Measurements from ENCODE around the gene RAB4A.

The RAB4A gene, protein sequence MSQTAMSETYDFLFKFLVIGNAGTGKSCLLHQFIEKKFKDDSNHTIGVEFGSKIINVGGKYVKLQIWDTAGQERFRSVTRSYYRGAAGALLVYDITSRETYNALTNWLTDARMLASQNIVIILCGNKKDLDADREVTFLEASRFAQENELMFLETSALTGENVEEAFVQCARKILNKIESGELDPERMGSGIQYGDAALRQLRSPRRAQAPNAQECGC

DNA sequence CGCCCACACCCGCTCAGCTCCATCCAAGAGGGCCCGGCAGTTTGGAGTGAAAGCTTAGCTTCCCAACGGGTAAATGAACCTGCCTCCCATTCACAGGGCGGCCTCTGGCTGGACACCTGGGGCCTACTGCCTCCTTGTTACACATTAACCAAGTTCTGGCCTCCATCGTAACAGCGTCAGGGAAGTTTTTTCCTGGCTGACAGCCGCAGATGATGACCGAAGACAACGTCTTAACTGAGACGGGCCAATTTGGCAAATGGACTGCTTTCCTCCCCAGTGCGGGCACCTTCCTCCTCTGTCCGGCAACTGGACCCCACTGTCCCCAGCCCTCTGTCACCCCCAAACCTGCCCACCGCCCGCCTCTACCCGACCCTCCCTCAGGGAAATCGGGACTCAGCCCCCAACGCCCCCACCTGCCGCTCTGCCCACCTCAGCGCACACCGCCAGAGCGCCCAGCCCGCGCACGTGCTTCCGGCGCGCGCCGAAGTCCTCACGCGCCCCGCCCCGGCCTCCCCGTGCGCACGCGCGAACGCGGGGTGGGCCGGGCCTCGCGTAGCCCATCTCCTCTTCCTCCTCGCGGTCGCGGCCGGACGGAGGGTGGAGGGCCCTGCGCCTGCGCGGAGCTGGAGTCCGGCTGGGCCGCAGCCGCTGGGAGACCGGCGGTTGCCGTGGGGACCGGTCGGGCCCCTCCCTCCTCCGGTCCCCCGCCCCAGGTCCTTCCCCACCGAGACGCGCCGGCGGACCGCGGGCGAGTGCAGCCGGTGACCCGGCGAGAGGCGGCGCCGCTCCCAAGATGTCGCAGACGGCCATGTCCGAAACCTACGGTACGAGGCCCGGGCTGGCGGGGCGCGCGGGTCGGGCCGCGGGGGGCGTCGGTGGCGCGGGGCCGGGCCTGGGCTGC lies at the start of gene RAB4A:
Gene RAB4A, plus strand, starts transcription at position 565 of the 901 bp plus-strand sequence. Its CDS starts 229 bp downstream, at position 794.
- DNase-seq: peak; percentile 86

DNA sequence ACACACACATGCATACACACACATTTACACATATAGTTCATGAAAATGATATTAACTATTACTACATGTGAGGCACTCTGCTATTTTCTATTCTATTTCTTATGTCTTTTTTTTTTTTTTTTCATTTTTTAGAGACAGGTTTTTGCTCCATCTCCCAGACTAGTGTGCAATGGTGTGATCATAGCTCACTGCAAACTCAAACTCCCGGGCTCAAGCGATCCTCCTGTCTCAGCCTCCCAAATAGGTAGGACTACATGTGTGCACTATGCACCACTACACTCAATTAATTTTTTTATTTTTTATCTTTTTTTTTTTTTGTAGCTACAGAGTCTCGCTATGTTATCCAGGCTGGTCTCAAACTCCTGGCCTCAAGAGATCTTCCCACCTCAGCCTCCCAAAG lies 48.8 kb upstream of the RAB4A start:
- no peak for DNase-seq

GRCh38 chr1:229223498-229223897 lies 47.4 kb upstream of the RAB4A start:
- DNase-seq: no peak

- no peak for DNase-seq
Observed at GRCh38 chr1:229224308-229224707, 46.6 kb upstream of the RAB4A start.

GRCh38 chr1:229225331-229225782 lies 45.6 kb upstream of the RAB4A start:
- DNase-seq: no peak

DNA sequence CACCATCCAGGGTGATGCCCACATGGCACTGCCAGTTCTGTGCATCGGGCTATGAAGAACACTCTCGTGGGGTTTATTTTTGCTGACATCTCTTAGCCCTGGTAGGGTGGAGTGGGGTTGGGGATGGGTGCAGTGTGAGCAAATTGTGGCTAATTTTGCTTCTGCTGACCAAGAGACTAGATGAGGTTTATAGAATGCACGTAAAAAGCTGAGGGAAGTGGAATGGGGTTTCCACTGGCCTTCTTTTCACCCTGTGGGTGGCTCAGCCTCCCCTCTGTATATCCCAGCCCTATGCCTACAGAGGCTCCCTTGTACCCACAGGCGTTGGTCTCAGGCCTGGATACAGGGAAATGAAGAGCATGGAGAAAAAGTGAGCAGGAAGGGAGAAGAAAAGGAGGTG lies 44.1 kb upstream of the RAB4A start:
- no peak for DNase-seq

GRCh38 chr1:229227298-229227919 lies 43.5 kb upstream of the RAB4A start:
- DNase-seq: peak; percentile 77

DNA sequence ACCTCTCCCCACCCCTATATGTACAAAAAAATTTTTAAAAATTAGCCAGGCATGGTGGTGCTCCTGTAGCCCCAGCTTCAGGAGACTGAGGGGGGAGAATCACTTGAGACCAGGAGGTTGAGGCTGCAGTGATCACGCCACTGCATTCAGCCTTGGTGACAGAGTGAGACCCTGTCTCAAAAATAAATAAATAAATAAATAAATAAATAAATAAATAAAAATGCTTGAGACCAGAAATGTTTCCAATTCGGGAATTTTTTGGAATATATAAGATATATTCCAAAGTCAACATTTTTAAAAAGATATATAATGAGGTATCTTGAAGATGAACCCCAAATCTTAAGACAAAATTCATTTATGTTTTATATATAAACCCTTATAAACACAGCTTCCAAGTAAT lies 42.4 kb upstream of the RAB4A start:
- DNase-seq: no peak

DNA sequence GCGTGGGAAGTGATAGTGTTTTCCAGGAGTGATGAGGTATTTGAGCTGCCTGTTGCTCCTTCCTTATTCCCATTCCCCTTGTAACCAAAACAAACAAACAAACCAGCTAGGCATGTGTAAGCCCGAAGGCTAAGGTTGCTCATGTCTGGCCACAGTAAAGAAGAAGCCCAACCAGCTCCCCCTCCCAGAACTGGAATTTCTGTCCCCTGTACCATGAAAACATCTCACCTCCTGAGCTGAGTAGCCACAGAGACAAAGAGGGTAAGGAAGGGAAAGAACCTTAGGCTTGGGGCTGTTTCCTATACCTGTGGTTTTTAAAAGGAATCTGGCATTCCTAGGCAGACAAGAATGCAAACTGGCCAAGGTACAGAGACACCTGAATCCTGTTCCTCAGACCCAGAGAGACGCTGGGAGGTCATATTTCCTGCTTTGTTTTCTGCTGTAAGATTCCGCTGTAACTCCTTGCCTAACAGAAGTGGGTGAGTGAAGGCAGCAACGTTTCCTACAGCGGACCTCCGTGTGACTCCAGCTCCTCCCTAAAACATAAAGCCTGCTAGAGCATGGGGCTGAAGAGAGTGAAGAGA lies 41.7 kb upstream of the RAB4A start:
- DNase-seq: no peak

- DNase-seq: no peak
Observed at GRCh38 chr1:229229721-229230139, 41.2 kb upstream of the RAB4A start.

GRCh38 chr1:229230140-229230892 lies 40.6 kb upstream of the RAB4A start:
- no peak for DNase-seq

DNA sequence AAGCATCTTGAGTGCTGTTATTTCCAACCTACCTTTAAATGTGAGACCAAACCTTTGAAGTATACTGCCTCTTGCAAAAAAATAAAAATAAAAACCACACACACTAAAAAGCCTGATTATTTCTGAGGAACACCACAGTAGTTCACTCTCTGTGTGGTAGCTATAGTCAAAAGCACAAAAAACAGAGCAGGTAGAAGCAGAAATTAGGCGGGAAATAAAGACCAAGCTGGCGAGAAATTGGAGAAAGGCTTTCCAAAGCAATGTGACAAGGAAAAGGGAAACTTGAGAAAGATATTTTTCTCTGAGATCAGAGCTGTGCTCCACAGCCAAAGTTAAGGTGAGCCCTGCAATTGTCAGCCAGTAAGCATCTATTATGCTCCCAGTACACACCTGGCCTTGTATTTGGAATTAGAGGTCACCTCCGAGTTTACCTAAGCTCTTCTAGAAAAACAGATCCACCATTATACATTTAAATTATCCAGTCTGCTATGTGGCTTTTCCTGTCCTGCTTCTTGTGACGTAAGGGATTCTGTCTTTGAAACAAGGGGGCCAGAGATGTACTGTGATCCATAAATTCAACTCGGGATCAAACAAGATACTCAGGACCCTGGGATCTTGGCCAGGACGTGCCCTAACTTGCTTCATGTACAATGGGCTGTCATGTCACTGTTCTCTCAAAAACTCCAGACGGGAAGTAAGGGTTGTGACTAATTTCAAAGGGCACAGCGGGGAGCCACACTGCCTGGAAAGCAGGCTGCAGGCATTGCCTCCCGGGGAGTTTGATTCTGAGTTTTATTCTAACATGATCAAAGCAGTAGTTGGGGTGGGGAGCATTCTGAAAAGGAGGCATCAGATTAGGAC lies 39.8 kb upstream of the RAB4A start:
- no peak for DNase-seq

DNA sequence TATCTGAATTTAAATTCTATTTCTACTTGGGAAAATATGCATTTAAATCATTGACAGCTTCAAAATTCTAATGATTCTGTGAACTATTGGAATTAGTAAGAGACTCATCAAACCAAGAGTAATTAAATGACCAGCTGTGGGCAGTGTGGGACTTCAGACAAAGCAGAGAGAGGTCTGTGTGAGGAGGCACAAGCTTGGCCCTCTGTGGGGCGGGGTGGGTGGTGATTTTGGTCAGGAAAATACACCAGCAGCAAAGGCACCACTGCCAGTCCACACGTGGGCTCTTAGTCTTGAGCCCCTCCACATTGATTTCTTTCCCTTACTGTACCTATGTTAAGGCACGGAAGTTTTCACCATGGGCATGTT lies 39.2 kb upstream of the RAB4A start:
- no peak for DNase-seq

GRCh38 chr1:229234870-229235472 lies 35.9 kb upstream of the RAB4A start:
- no peak for DNase-seq

GRCh38 chr1:229237320-229237719 lies 33.6 kb upstream of the RAB4A start:
- DNase-seq: no peak

GRCh38 chr1:229238231-229238630 lies 32.7 kb upstream of the RAB4A start:
- no peak for DNase-seq

- DNase-seq: no peak
Observed at GRCh38 chr1:229238674-229239415, 32.1 kb upstream of the RAB4A start.

GRCh38 chr1:229240532-229240931 lies 30.4 kb upstream of the RAB4A start:
- DNase-seq: no peak

DNA sequence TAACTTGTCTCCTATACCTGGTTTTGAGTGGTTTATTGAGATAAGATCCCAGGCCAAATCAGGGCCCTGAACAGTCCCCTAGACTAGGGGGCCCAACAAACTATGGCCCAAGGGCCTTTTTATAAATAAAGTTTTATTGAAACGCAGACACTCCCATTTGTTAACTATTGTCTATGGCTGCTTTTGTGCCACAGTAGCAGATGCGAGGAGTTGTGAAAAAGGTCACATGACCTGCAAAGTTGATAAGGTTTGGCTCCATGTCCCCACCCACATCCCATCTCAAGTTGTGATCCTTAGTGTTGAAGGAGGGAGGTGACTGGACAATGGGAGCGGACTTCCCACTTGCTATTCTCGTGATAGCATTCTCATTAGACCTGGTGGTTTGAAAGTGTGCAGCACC lies 29.5 kb upstream of the RAB4A start:
- no peak for DNase-seq

DNA sequence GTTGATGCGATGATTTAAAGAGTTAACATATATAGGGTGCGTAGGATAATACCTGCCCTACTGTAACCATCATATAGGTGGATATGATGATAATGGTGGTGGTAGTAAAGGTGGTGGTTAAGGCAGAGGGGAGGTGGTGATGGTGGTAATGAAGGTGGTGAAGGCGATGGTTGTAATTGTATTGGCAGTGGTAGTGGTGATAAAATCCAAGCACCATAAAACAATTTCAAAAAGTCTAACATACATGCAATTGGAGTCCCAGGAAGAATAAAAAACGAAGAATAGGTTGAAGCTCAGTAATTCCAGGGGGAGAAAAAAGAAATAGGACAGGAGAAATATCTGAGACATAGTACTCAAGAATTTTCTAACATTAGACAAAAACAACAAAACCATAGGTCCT lies 27.3 kb upstream of the RAB4A start:
- DNase-seq: no peak

DNA sequence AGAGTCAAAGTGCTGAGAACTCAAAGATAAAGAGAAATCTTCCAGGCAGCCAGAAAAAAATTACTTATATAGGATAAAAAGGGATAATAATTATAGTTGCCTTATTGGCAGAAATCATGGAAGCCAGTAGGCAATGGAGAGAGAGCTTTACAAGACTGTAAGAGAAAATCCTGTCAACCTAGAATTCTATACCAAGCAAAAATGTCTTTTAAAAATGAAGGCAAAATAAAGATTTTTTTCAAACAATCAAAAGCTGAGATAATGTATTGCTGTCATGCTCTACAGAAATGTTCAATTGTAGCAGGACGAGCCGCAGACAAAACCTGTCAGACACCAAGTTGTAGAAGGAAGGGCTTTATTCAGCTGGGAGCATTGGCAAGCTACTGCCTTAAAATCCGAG lies 26.8 kb upstream of the RAB4A start:
- DNase-seq: no peak
